Endodermal cell (in vitro differentiated cells): ENCODE measurements around the gene CEP112. TPM values are rescaled to one million over a fixed set of nuclear protein-coding genes. Genes with fewer than 3 reads are reported as not detected.

Experiments
- DNase-seq: peaks from one replicate; pipeline ENCODE4 v3.0.0-alpha.2; 2017
- H3K27ac ChIP-seq: 2 replicates; pipeline ENCODE4 v1.5.1; 2013; ENCODE audit warnings: mild to moderate bottlenecking, low read depth, low read length, moderate library complexity
- H3K27me3 ChIP-seq: 2 replicates; pipeline ENCODE4 v1.6.1; 2013; ENCODE audit warnings: mild to moderate bottlenecking, low read length, moderate library complexity; ENCODE audit not compliant: insufficient read depth, control insufficient read depth, poor library complexity, severe bottlenecking
- H3K36me3 ChIP-seq: 2 replicates; pipeline ENCODE4 v1.7.0; 2013; ENCODE audit warnings: mild to moderate bottlenecking, low read length, moderate library complexity; ENCODE audit not compliant: control insufficient read depth, insufficient read depth
- H3K4me1 ChIP-seq: one replicate; pipeline ENCODE4 v1.7.0; 2013; ENCODE audit warnings: low read length; ENCODE audit not compliant: control insufficient read depth, insufficient read depth
- H3K4me3 ChIP-seq: 2 replicates; pipeline ENCODE4 v1.5.1; 2013; ENCODE audit warnings: mild to moderate bottlenecking, low read length, moderate library complexity
- H3K9ac ChIP-seq: 2 replicates; pipeline ENCODE4 v1.6.1; 2013; ENCODE audit warnings: mild to moderate bottlenecking, low read length, moderate library complexity; ENCODE audit not compliant: poor library complexity, severe bottlenecking; ENCODE audit errors: extremely low read depth
- H3K9me3 ChIP-seq: 2 replicates; pipeline ENCODE4 v1.6.1; 2013; ENCODE audit warnings: mild to moderate bottlenecking, low read length, moderate library complexity; ENCODE audit not compliant: control insufficient read depth
- H3K27ac Mint-ChIP-seq: 2 replicates; pipeline ENCODE4 v1.8.0; 2020; ENCODE audit warnings: mixed read lengths
- H3K27me3 Mint-ChIP-seq: 2 replicates; pipeline ENCODE4 v1.8.0; 2021; ENCODE audit warnings: mild to moderate bottlenecking, mixed read lengths; ENCODE audit not compliant: insufficient read depth
- H3K36me3 Mint-ChIP-seq: 2 replicates; pipeline ENCODE4 v1.8.0; 2020; ENCODE audit warnings: low read depth, mixed read lengths
- H3K4me1 Mint-ChIP-seq: 2 replicates; pipeline ENCODE4 v1.8.0; 2020; ENCODE audit warnings: mixed read lengths
- H3K4me3 Mint-ChIP-seq: 2 replicates; pipeline ENCODE4 v1.8.0; 2020; ENCODE audit warnings: mild to moderate bottlenecking, moderate library complexity, mixed read lengths
- H3K9me3 Mint-ChIP-seq: 2 replicates; pipeline ENCODE4 v1.8.0; 2020; ENCODE audit warnings: mild to moderate bottlenecking, mixed read lengths
- WGBS, 2 experiments: methylation state at CpG; one replicate each; pipeline versions ENCODE4 v1.1.5 to v1.1.7; 2013; ENCODE audit warnings: missing lambda C conversion rate in 2 of 2, mixed read lengths in 1 of 2; ENCODE audit not compliant: insufficient coverage in 1 of 2, insufficient read length in 1 of 2; 5-methylcytosine and 5-hydroxymethylcytosine counted together
- total RNA-seq, 2 donors: library from RNA; stranded (reverse); fragmentation: NEBNext Ultra II Directional in 1 of 2; extraction: Animal tissue kit (Norgen Biotek cat#: 25700) in 1 of 2; gene quantifications; 2 replicates in 1 of 2; 3 replicates in 1 of 2; pipeline ENCODE4 v1.2.1, GENCODE V29; 2021
- TF ChIP-seq, protein P1 (sequence below): fragments of 200-600 bp; sonication (generic); conservative IDR thresholded peaks from 2 replicates; pipeline ENCODE4 v1.5.0; 2021; ENCODE audit warnings: antibody characterized with exemption, mild to moderate bottlenecking

The CEP112 gene
- total RNA-seq, 2 donors from 2014 or later: 15.2 to 21.4 TPM

DNA sequence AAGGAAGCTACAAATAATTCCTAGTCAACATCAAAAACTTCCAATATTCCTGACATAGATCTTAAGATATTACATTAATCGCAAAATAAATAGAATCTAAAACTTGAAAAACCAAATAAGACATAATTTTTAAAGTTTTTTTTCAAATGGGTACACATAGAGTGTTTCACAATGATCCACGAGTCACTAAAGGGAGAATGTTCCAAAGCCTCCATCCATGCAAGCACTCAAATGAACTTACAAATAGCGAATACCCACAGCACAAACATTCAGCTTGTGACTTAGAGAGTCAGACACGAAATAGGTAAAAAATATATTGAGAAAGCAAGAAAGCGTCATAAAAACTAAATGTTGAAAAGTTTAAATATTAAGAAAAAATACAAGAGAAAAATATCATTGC, 65.7 kb downstream of the CEP112 start:
- 92 to 95% methylated on average over 2 to 4 of the region's 5 CpGs for WGBS, 2 experiments
- Histone ChIP-seq H3K9ac (no peak overlapping the region), H3K4me1 (no peaks in the 10 kb centered on the region), H3K27me3 (no peaks in the 10 kb centered on the region), H3K9me3 (no peaks in the 10 kb centered on the region), H3K4me3 (no peak overlapping the region), H3K27ac (no peak overlapping the region), H3K36me3 (peaks cover 15% of the 10 kb centered on the region)
- Mint-ChIP-seq H3K27me3 (no peaks in the 10 kb centered on the region), H3K9me3 (peaks cover 7% of the 10 kb centered on the region), H3K27ac (no peak overlapping the region), H3K36me3 (peaks cover 15% of the 10 kb centered on the region), H3K4me1 (no peaks in the 10 kb centered on the region), H3K4me3 (no peak overlapping the region)
- DNase-seq: no peak
- TF ChIP-seq, protein P1, sequence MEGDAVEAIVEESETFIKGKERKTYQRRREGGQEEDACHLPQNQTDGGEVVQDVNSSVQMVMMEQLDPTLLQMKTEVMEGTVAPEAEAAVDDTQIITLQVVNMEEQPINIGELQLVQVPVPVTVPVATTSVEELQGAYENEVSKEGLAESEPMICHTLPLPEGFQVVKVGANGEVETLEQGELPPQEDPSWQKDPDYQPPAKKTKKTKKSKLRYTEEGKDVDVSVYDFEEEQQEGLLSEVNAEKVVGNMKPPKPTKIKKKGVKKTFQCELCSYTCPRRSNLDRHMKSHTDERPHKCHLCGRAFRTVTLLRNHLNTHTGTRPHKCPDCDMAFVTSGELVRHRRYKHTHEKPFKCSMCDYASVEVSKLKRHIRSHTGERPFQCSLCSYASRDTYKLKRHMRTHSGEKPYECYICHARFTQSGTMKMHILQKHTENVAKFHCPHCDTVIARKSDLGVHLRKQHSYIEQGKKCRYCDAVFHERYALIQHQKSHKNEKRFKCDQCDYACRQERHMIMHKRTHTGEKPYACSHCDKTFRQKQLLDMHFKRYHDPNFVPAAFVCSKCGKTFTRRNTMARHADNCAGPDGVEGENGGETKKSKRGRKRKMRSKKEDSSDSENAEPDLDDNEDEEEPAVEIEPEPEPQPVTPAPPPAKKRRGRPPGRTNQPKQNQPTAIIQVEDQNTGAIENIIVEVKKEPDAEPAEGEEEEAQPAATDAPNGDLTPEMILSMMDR: no peak

DNA sequence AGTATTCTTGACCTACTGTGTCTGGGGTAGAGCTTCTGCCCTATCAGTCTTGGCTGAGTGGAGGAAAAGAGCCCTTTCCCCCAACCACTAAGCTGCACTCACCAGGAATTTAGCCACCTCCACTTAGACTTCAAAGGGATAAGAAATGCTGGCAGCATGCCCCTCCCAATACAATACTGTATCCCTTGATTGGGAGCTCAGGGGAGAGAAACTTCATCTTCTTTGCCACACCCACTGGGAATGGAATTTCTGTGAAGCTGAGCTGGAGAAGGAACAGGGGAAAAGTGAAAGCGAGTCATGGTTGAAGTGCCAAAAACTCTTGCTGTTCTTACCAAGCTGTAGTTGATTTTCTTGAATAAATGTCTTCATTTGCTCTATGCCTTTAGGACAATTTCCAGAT, 68.8 kb downstream of the CEP112 start:
- no peak overlapping the region for H3K27ac ChIP-seq
- Mint-ChIP-seq H3K36me3 (peaks cover 21% of the 10 kb centered on the region), H3K4me1 (no peaks in the 10 kb centered on the region), H3K4me3 (no peak overlapping the region), H3K9me3 (peaks cover 12% of the 10 kb centered on the region), H3K27me3 (no peaks in the 10 kb centered on the region), H3K27ac (no peak overlapping the region)
- no peaks in the 10 kb centered on the region for H3K4me1 ChIP-seq
- 83 to 100% methylated on average over 1 of the region's 1 CpG for WGBS, 2 experiments
- peak; percentile 68 for DNase-seq
- H3K9me3 ChIP-seq: peaks cover 5% of the 10 kb centered on the region
- H3K27me3 ChIP-seq: no peaks in the 10 kb centered on the region
- TF ChIP-seq, protein P1: no peak
- peaks cover 15% of the 10 kb centered on the region for H3K36me3 ChIP-seq
- H3K9ac ChIP-seq: no peak overlapping the region
- no peak overlapping the region for H3K4me3 ChIP-seq

DNA sequence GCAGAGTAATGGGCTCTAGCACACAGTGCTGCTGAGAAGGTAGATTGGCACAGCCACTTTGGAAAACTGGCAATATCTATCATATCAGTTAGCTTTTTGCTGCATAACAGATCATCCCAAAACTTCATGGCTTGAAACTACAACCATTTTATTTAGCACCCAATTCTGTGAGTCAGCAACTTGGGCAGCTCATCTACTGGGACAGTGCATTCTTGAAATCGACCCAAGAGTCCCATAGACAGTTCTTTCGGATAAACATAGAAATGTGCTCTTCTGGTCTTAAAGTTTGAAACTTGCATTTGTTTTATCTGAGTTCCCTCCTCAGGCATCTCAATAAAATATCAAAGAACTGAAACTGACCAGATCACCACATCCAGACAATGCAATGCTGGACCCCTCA, 76.7 kb downstream of the CEP112 start:
- TF ChIP-seq, protein P1: no peak
- no peak for DNase-seq
- no peaks in the 10 kb centered on the region for H3K4me1 ChIP-seq
- H3K9ac ChIP-seq: no peak overlapping the region
- H3K27ac ChIP-seq: no peak overlapping the region
- Mint-ChIP-seq H3K36me3 (peaks cover 21% of the 10 kb centered on the region), H3K4me3 (no peak overlapping the region), H3K4me1 (no peaks in the 10 kb centered on the region), H3K27ac (no peak overlapping the region), H3K9me3 (peaks cover 30% of the 10 kb centered on the region), H3K27me3 (no peaks in the 10 kb centered on the region)
- 92 to 100% methylated on average over 2 of the region's 2 CpGs for WGBS, 2 experiments
- H3K27me3 ChIP-seq: no peaks in the 10 kb centered on the region
- no peak overlapping the region for H3K4me3 ChIP-seq
- H3K9me3 ChIP-seq: peaks cover 28% of the 10 kb centered on the region
- no peaks in the 10 kb centered on the region for H3K36me3 ChIP-seq
